GM21737 (cell line): ENCODE data around the gene DIDO1.
"Not testable (repeated sequence)": the region's sequence is repeated elsewhere in the genome, so short reads cannot be mapped to it uniquely, and the experiment has no call there.

ENCODE experiments used
- ATAC-seq: cut with Tn5 transposase; IDR thresholded peaks from one replicate; pipeline ENCODE4 v1.9.1; 2021; ENCODE audit warnings: mild to moderate bottlenecking, moderate library complexity; ENCODE audit not compliant: unreplicated experiment

Gene DIDO1

DNA sequence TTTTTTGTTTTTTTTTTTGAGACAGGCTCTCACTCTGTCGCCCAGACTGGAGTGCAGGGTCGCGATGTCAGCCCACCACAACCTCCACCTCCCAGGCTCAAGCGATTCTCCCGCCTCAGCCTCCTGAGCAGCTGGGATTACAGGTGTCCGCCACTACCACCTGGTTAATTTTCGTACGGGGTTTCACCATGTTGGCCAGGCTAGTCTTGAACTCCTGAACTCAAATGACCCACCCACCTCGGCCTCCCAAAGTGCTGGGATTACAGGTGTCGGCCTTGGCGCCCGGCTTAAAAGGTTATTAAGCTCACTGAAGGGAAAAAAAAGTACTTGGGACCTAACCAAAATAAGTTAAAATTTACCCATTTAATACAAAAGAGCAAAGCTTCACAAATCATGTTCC, 66.6 kb downstream of the DIDO1 start:
- ATAC-seq, result no peak

- ATAC-seq, result no peak
Observed at GRCh38 chr20:62858058-62858830, 68.1 kb downstream of the DIDO1 start.

DNA sequence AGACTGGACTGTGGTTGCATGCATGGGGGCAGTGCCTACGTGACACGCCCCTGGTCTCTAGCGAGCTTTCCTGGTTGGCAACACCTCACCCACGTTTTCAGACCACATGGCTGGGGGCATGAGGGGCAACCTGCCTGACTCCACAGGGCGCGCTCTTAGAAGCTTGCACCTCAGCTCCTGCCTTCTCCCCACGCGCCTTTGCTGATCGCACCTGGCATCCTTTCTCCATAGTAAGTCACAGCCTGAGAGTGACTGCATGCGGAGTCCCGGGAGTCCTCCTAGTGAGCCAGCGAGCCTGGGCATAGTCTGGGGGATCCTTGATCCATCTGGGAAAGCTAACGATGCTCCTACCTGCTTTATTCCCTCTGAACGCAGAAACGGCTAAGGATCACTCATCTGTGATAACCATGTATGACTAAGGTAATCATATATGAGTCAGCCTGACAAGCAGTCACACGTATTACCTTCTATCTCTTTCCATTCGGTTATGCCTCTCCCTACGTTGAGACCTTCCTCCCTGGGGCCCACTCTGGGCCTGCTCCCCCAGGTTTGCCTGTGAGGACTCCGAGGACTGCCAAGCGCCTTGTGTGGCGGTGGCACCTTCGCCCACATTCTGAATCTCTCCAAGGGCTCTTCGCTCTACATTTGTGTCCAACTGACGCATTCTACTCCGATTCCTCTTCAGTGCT, 69.2 kb downstream of the DIDO1 start:
- no peak for ATAC-seq

DNA sequence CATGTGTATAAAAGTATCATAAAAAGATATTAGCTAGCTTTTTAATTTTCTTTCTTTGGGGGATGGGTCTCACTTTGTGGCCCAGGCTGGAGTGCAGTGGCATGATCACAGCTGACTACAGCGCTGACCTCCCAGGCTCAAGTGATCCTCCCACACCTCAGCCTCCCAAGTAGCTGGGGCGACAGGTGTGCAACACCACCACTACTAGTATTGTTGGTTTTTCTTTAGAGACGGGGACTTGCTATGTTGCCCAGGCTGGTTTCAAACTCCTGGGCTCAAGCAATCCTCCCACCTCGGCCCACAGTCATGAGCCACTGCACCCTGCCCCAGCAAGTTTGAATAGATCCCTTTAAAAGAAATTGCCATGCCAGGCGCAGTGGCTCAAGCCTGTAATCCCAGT, 71.2 kb downstream of the DIDO1 start:
- no peak for ATAC-seq

DNA sequence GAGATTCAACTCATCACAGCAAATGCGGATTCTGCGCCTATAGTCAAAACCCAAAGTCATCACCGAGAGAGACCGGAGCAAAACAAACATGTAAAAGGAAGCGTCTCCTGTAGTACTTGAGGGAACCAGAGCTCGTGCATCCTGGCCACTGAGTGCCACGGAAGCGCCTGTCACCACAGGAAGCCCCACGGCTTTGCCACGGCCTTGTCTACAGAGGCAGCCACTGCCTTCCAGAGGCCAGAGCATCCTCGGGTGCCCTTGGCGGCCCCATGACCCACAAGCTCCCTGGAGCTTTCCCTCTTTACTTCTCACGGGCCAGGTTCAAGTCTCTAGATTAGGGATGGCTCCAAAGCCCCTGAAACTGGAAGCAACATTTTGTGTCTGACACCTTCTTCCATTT, 72.2 kb downstream of the DIDO1 start:
- ATAC-seq, result no peak

- not testable (repeated sequence) for ATAC-seq
Observed at GRCh38 chr20:62853304-62853703, 73.0 kb downstream of the DIDO1 start.

GRCh38 chr20:62852841-62853240, 73.5 kb downstream of the DIDO1 start:
- no peak for ATAC-seq

DNA sequence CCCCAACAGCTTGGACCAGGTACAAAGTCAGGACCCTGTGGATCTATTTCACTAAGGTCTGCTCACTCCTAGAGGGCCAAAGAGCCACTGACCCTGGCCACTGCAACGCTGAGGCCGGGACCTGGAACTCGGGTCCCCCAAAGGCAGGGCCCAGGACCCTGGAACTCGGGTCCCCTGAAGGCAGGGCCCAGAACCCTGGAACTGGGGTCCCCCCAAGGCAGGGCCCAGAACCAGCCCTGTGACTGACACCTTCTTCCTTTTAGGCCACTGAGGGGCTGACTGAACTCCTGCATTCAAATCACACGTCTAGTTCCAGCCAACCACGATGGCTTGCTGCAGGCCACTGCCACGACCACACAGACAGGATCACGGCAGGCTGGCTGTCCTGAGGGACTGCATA, 74.1 kb downstream of the DIDO1 start:
- ATAC-seq, result no peak

DNA sequence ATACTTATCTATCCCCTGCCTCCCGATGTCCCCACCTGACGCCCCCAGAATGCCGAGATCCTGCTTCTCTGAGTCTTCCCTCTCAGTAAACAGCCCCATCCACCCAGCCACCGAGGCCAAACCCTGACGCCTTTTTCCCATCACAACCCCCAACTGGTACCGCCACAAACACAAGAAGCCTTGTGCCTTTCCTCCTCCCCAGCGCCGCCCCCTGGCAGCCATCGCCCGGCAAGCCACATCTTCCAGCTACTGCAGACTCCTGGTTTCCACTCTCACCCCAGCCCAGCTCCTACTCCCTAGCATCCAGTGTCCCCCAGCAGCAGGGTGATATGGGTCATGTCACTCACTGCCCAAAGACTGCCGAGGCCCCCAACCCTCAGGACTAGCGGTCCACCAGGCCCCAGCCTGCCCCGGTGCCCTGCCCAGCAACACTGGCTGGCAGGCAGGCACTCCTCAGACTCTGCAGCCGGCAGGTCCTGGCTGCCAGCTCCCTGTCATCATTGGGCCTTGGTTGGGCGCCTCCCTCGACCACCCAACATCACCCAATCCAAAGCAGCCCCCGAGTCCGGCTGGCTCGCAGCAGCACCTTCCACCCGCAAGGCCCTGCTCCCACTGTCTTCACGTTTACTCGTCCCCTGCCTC, 75.9 kb downstream of the DIDO1 start:
- ATAC-seq, result no peak

GRCh38 chr20:62849431-62849830, 76.9 kb downstream of the DIDO1 start:
- no peak for ATAC-seq

DNA sequence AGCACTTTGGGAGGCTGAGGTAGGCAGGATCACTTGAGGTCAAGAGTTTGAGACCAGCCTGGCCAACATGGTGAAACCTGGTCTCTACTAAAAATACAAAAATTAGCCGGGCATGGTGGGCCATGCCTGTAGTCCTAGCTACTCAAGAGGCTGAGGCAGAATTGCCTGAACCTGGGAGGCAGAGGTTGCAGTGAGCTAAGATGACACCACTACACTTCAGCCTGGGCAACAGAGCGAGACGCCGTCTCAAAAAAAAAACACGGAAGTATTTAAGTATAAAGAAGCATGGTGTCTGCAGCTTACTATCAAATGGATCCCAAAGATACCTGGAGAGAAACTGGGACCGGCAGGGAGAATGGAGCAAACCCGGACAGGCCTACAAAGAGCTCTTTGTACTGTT, 77.4 kb downstream of the DIDO1 start:
- not testable (repeated sequence) for ATAC-seq

DNA sequence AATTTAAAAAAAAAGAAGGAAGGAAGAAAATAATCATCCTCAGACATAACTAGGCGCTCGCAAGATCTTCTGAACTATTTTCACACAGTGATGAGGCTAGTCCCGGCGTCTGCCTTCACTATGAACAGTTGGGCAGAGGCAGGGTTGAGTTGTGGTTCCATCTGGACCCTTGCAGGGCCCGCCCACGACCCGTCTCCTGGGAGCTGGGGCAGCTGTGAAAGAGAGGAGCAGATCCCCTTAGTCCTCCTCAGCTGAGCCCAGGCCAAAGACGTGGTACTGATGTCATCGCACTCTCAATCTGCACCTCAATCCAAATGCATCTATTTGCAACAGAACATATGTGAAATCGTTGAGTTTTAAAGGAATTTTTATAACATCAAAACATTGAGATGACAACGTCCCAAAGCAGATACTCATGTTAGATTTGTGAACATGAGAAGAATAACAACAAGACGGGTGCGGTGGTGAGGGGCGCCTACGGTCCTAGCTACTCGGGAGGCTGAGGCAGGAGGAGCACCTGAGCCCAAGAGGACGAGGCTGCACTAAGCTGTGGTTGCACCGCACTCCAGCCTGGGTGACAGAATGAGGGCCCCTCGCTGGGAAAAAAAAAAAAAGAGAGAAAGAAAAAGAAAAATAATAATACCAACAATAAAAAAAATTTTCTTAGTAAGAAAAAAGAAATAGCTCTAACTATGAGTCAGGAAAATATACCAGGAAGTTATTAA, 80.0 kb downstream of the DIDO1 start:
- ATAC-seq, result no peak

DNA sequence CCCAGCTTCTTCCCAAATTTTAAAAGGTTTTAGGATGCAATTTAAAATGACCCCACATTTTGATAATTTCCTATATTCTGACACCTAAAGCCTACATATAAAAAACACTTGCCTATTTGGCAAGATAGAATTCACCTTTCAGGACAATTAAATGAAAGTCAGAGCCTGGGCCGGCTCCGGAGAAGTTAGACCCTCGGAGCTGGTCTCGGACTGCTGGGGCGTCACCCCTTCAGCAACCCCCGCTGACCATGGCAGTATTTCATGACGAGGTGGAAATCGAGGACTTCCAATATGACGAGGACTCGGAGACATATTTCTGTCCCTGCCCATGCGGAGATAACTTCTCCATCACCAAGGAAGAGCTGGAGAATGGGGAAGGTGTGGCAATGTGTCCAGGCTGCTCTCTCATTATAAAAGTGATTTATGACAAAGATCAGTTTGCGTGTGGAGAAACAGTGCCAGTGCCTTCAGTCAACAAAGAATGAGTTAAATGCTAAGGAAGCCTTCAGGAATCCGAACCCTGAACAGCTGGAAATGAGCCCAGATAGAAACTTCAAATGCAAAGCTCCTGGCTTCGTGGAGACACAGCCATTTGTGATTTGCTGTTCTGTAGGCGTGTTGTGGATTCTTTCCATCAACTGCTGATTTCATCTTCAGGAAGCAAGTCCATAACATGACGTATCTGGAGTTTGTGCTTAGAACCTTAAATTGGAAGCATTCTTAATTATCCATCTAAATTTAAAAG, 80.7 kb downstream of the DIDO1 start:
- no peak for ATAC-seq

DNA sequence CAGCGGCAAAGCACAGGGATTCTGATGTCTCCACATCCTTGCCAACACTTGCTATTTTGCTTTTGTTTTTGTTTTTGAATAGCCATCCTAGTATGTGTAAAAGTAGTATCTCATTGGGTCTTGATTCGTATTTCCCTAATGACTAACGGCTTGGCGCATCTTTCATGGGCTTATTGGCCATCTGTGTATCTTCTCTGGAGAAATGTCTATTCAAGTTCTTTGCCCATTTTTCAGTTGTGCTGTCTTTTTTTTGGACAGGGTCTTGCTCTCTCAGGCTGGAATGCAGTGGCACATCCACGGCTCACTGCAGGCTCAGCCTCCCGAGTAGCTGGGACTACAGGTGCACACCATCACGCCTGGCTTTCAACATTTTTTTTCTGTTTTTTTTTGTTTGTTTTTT, 82.1 kb downstream of the DIDO1 start:
- no peak for ATAC-seq

DNA sequence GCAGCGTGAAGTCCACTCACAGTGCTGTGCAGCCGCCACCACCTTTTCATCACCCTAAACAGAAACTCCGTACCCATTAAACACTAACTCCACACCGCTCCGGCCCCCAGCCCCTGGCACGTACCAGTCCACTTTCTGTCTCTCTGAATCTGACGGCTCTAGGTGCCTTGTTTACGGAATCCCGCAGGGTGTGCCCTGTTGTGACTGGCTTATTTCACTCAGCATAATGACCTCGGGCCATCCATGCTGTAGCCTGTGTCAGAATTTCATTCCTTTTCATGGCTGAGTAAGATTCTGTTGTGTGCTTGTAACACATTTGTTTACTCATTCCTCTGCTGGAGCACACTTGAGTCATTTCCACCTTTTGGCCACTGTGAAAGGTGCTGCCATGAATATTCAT, 82.6 kb downstream of the DIDO1 start:
- no peak for ATAC-seq

DNA sequence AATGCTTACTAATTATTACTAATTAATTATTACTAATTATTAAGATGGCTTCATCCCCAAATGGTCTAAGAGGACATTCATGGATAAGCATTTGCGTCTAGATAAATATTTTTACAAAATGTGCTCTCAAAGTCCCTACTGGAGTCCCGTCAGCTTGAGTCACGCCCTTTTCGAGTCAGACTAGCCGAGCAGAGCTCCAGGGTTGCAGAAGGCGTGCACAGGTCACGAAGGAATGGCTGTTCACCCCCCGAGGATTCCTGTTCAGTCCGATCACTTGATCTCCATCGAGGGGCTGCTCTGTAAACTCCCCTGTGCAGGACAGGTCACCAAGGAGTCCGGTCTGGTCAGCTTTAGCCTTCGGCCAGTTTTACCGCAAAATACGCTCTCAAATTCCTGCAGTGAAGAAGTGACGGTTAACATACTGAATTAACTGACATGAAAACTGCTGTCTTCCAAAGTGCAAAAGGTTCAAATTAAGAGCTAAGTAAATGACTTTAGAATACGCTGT, 84.5 kb downstream of the DIDO1 start:
- no peak for ATAC-seq

DNA sequence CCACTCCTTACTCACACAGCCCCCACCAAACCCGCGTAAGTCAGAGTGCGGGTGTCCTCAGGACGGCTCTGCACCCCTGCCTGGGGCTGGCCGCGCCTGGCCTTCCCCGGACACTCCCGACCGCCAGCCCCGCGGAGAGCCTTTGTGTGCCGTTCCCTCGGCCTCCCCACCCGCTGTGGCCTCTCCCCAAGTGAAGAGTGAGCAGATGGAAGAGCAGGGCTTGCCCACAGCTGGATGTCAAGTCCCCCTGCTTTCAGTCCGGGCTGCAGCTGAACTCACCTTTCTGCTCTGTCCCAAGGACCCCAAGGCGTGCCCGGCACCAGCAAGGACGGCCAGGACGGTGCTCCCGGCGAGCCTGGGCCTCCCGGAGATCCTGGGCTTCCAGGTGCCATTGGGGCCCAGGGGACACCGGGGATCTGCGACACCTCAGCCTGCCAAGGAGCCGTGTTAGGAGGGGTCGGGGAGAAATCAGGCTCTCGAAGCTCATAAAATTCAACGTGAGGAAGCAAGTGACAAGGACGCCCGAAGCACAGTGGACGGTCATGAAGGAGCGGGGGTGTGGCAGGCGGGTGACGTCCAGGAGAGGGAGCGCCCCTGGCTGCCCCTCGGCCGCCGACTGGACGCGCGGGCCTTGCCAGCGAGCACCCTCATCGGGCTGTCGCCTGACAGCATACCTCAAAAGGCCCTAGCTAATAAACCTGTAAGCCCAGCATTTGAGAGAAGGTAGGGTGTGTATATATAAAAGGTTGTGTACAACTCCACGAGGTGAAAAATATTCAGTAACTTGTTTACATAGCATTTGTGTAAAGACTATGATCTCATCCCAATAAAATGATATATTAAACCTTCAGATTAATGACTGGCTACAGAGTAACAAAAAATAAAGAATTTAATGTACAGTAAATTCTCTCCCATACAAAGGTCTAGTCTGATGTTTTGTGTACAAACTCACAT, 85.8 kb downstream of the DIDO1 start:
- no peak for ATAC-seq

DNA sequence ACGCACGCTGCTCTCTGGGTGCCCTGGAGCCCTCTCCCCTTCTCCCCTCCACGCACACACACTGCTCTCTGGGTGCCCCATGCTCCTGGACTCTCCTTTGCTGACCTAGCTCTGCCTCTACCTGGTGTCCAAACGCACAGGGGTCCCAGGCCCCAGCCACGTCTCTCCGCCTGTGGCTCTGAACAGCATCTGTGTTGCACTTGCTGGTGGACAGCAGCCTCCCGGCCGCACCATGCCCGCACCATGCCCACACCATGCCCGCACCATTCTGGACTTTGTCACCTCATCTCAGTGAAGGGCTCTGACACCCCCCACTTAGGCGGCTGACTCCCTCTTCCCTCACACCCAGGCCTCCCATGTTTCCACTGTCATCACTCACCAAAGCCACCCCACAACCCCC, 86.5 kb downstream of the DIDO1 start:
- ATAC-seq, result no peak

GRCh38 chr20:62839261-62839660, 87.0 kb downstream of the DIDO1 start:
- ATAC-seq, result no peak
